Esophagus muscularis mucosa (tissue), 4 donors: ENCODE measurements around the gene TNFRSF17. TPM values are rescaled to one million over a fixed set of nuclear protein-coding genes. Genes with fewer than 3 reads are reported as not detected.
"Not testable (repeated sequence)": the region's sequence is repeated elsewhere in the genome, so short reads cannot be mapped to it uniquely, and the experiment has no call there.

Source experiments
- DNase-seq: peaks from one replicate; pipeline ENCODE4 v3.0.0-alpha.2; 2017; ENCODE audit errors: extremely low spot score
- H3K27ac ChIP-seq, 4 donors: fragments of 200-600 bp; sonication (generic); replicated peaks in 1 of 4; 1 replicate in 3 of 4; 2 replicates in 1 of 4; pipeline ENCODE4 v1.5.1; 2016 to 2019; ENCODE audit warnings: mild to moderate bottlenecking in 1 of 4
- H3K27me3 ChIP-seq, 4 donors: fragments of 200-600 bp; sonication (generic); one replicate each; pipeline versions ENCODE4 v1.5.1 to v1.6.0; 2016 to 2019
- H3K36me3 ChIP-seq, 4 donors: fragments of 200-600 bp; sonication (generic); one replicate each; pipeline ENCODE4 v1.5.1; 2016 to 2019
- H3K4me1 ChIP-seq, 4 donors: fragments of 200-600 bp; sonication (generic); one replicate each; pipeline ENCODE4 v1.5.1; 2016 to 2019
- H3K4me3 ChIP-seq, 4 donors: fragments of 200-600 bp; sonication (generic); 1 replicate in 2 of 4; 2 replicates in 2 of 4; pipeline ENCODE4 v1.5.1; 2016 to 2019; ENCODE audit warnings: mild to moderate bottlenecking in 4 of 4, moderate library complexity in 1 of 4
- H3K9me3 ChIP-seq, 4 donors: fragments of 200-600 bp; sonication (generic); 1 replicate in 3 of 4; 2 replicates in 1 of 4; pipeline ENCODE4 v1.5.1; 2016 to 2019
- EP300 ChIP-seq: sonication (generic); formaldehyde crosslinking; IDR thresholded peaks from one replicate; pipeline ENCODE4 v1.6.1; 2017; ENCODE audit warnings: antibody characterized with exemption
- POLR2A ChIP-seq: fragments of 450-650 bp; IDR thresholded peaks from one replicate; pipeline ENCODE4 v1.6.1; 2017; ENCODE audit warnings: antibody characterized with exemption, moderate library complexity, mild to moderate bottlenecking, low read depth
- POLR2AphosphoS5 ChIP-seq, 2 donors: sonication (generic); formaldehyde crosslinking; IDR thresholded peaks; one replicate each; pipeline ENCODE4 v1.6.1; 2017; ENCODE audit warnings: antibody characterized with exemption in 2 of 2
- WGBS: methylation state at CpG from one replicate; pipeline ENCODE4 v1.1.5; 2018; 5-methylcytosine and 5-hydroxymethylcytosine counted together
- intact Hi-C: fragments of 100-400 bp; cut with DNase I; formaldehyde crosslinking; loops from one replicate; pipeline ENCODE4 v1.15.1; 2023
- total RNA-seq, 4 donors: library from RNA; depleted of rRNA; stranded (reverse); fragments of >200 nt; gene quantifications; one replicate each; pipeline versions ENCODE4 v1.1.0 to v1.2.1, GENCODE V29; 2016
- TF ChIP-seq, protein P1 (sequence below), 3 experiments: fragments of 200-600 bp in 2 of 3; fragments of 450-650 bp in 1 of 3; sonication (generic) in 2 of 3; IDR thresholded peaks; one replicate each; pipeline ENCODE4 v1.5.1; 2017 to 2019; ENCODE audit warnings: antibody characterized with exemption in 3 of 3, mild to moderate bottlenecking in 2 of 3, moderate library complexity in 1 of 3

The TNFRSF17 gene
- total RNA-seq, result not detected

DNA sequence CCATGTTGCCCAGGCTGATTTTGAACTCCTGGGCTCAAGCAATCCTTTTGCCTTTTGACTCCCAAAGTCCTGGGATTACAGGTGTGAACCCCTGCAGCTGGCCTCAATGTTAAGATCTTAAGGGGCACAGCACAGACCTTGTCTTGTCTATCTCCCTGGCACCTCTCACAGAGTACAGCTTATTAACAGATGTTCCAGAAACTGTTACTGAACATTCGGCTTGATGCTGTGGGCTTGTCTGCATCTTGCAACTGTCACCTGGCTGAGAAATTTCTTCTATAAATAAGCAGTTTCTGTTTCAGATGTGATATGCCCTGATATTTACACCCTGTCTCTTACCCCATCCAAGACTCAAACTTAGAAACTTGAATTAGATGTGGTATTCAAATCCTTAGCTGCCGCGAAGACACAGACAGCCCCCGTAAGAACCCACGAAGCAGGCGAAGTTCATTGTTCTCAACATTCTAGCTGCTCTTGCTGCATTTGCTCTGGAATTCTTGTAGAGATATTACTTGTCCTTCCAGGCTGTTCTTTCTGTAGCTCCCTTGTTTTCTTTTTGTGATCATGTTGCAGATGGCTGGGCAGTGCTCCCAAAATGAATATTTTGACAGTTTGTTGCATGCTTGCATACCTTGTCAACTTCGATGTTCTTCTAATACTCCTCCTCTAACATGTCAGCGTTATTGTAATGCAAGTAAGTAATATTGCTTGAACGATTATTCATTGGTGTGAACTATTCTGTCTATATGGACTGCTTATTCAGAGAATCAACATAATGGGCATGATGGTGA, at the start of gene TNFRSF17:
TSS of gene TNFRSF17 (plus strand) at position 450 of the 791 bp plus-strand sequence. CDS start at position 565, 115 bp downstream.
- intact Hi-C loops, result no loop called here
- Histone ChIP-seq H3K4me1 (peaks cover 0 to 4% (median 0%) of the 10 kb centered on the region in 4 donors), H3K9me3 (no peaks in the 10 kb centered on the region), H3K36me3 (no peaks in the 10 kb centered on the region), H3K4me3 (no peak within 1 kb of the TSS), H3K27ac (no peak within 1 kb of the TSS), H3K27me3 (peaks cover 0 to 8% (median 0%) of the 10 kb centered on the region in 4 donors)
- TF ChIP-seq, protein P1, sequence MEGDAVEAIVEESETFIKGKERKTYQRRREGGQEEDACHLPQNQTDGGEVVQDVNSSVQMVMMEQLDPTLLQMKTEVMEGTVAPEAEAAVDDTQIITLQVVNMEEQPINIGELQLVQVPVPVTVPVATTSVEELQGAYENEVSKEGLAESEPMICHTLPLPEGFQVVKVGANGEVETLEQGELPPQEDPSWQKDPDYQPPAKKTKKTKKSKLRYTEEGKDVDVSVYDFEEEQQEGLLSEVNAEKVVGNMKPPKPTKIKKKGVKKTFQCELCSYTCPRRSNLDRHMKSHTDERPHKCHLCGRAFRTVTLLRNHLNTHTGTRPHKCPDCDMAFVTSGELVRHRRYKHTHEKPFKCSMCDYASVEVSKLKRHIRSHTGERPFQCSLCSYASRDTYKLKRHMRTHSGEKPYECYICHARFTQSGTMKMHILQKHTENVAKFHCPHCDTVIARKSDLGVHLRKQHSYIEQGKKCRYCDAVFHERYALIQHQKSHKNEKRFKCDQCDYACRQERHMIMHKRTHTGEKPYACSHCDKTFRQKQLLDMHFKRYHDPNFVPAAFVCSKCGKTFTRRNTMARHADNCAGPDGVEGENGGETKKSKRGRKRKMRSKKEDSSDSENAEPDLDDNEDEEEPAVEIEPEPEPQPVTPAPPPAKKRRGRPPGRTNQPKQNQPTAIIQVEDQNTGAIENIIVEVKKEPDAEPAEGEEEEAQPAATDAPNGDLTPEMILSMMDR (IDR thresholded peaks at IDR 0.05), result no peak
- TF ChIP-seq POLR2AphosphoS5 (IDR thresholded peaks at IDR 0.05) (no peak), POLR2A (no peak), EP300 (no peak)
- 63% methylated on average over 9 of the region's 9 CpGs for WGBS
- no peak for DNase-seq

DNA sequence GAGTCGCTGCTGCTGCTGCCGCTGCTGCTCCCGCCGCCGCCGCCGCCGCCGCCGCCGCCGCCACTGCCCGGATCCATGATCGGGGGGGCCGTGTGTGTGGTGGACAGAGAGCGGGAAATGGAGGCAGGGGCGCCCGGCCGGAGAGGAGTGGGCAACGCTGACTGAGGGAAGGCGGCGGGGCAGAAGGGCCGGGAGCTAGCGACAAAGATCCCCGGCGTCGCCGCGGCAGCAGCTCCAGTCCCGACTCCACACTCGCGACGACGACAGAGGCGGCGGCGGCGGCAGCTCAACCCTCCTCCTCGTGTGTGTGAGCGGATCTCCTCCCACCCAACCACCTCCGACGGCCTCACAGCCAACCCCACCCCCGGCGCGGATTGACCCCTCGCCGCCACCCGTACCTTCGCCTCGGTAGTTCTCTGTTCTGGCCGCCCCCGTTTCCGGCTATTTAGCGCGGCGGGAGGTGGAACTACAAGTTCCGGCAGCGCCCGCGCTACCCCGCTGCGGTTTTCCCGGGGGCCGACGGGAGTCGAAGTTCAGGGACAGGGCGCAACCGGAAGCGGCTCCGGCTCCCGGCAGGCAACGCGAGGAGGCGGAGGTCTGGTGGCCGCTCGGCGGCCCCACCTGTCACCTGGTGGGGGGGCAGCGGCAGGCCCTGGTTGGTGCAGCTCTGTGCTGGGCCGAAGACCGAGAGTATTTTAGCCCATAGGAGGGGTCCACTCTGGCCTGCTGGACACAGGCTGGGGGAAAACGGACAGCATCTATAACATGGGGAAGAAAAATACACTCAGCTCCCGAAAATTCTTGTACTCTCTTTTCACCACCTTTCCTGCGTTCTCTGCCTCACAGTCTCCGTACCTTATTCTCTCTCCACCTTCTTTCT, 49.1 kb upstream of the TNFRSF17 start, which contains the start of gene GSPT1:
TSS of gene GSPT1 (minus strand) at position 313 of the 880 bp plus-strand sequence. CDS start at position 77, 236 bp downstream.
- Histone ChIP-seq H3K27ac (peak within 1 kb of the TSS; percentile 95 to 99 (median 96)), H3K4me3 (peak within 1 kb of the TSS; percentile 96 to 98 (median 97)), H3K4me1 (peaks cover 37 to 42% (median 41%) of the 10 kb centered on the region in 4 donors), H3K27me3 (no peaks in the 10 kb centered on the region), H3K36me3 (no peaks in the 10 kb centered on the region), H3K9me3 (no peaks in the 10 kb centered on the region)
- TF ChIP-seq, protein P1 (IDR thresholded peaks at IDR 0.05), result peak in 2 of 3 experiments; percentile 23
- peak; percentile 86 for TF ChIP-seq POLR2A
- TF ChIP-seq EP300, result no peak
- peak; percentile 90 to 92 for TF ChIP-seq POLR2AphosphoS5 (IDR thresholded peaks at IDR 0.05)
- peak; percentile 100 for DNase-seq
- intact Hi-C loops, result loop anchor here (2.0 kb wide), 2 partner anchors 61 to 65 kb away; partner anchors contain the start of genes RSL1D1 and SNX29
- 3% methylated on average over 18 of the region's 84 CpGs for WGBS

GRCh38 chr16:11916524-11917285, 48.3 kb upstream of the TNFRSF17 start:
- 65% methylated on average over 13 of the region's 13 CpGs for WGBS
- Histone ChIP-seq H3K4me1 (peaks cover 31 to 34% (median 33%) of the 10 kb centered on the region in 4 donors), H3K9me3 (no peaks in the 10 kb centered on the region), H3K27me3 (no peaks in the 10 kb centered on the region), H3K36me3 (no peaks in the 10 kb centered on the region), H3K4me3 (peak overlapping the region; percentile 96 to 98 (median 97)), H3K27ac (peak overlapping the region; percentile 85 to 99 (median 95))
- intact Hi-C loops, result loop anchor here (2.0 kb wide), 1 partner anchor 60 kb away; the partner anchor contains the start of gene SNX29
- no peak for DNase-seq
- TF ChIP-seq POLR2AphosphoS5 (IDR thresholded peaks at IDR 0.05) (no peak), EP300 (no peak), POLR2A (no peak)
- TF ChIP-seq, protein P1 (IDR thresholded peaks at IDR 0.05), result no peak

DNA sequence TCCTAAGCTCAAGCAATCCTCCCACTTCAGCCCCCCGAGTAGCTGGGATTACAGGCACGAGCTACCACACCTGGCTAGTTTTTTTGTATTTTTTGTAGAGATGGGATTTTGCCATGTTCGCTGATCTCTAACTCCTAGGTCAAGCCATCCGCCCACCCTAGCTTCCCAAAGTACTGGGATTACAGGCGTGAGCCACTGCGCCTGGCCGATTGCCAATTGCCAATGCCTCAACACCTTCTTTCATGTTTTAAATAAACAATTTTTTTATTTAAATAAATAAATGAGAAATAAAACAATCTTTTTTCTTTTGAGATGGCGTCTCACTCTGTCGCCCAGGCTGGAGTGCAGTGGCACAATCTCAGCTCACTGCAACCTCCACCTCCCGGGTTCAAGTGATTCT, 41.0 kb upstream of the TNFRSF17 start:
- H3K4me3 ChIP-seq, H3K27ac ChIP-seq, H3K27me3 ChIP-seq, H3K36me3 ChIP-seq, intact Hi-C loops, H3K4me1 ChIP-seq, DNase-seq, H3K9me3 ChIP-seq: not testable (repeated sequence)
- WGBS, result 71% methylated on average over 10 of the region's 10 CpGs

GRCh38 chr16:11927350-11927749, 37.7 kb upstream of the TNFRSF17 start:
- 82% methylated on average over 11 of the region's 13 CpGs for WGBS
- H3K27ac ChIP-seq, DNase-seq, H3K9me3 ChIP-seq, H3K4me3 ChIP-seq, H3K4me1 ChIP-seq, H3K27me3 ChIP-seq, intact Hi-C loops, H3K36me3 ChIP-seq: not testable (repeated sequence)

- WGBS, result 93% methylated on average over 3 of the region's 4 CpGs
- H3K9me3 ChIP-seq, DNase-seq, H3K36me3 ChIP-seq, H3K27ac ChIP-seq, intact Hi-C loops, H3K27me3 ChIP-seq, H3K4me1 ChIP-seq, H3K4me3 ChIP-seq: not testable (repeated sequence)
Measured at GRCh38 chr16:11941945-11942344, 23.1 kb upstream of the TNFRSF17 start, which contains the start of gene NPIPB2. Gene NPIPB2 (minus strand): TSS chr16:11942045. CDS start chr16:11942045, 0 bp downstream.
